GM23338 (cell line): ENCODE data around the gene MET. TPM values are rescaled to one million over a fixed set of nuclear protein-coding genes. Genes with fewer than 3 reads are reported as not detected.

Experiments
- ATAC-seq: fragments of 200-7000 bp; cut with Tn5 transposase; 3 replicates; pipeline ENCODE4 v1.9.1; 2020
- DNase-seq: peaks from one replicate; pipeline ENCODE4 v3.0.0-alpha.2; 2015; ENCODE audit warnings: low spot score
- H2AFZ ChIP-seq: fragments of 200-600 bp; sonication (generic); 2 replicates; pipeline ENCODE4 v1.8.0; 2016; ENCODE audit warnings: antibody characterized with exemption, mild to moderate bottlenecking, moderate library complexity
- H3F3A ChIP-seq: fragments of 200-600 bp; sonication (generic); replicated peaks from 2 replicates; pipeline ENCODE4 v1.8.0; 2017; ENCODE audit warnings: antibody characterized with exemption, mixed run types, low read depth
- H3K27ac ChIP-seq: fragments of 200-600 bp; sonication (generic); 2 replicates; pipeline ENCODE4 v1.6.1; 2016; ENCODE audit warnings: low read depth
- H3K27me3 ChIP-seq: fragments of 200-600 bp; sonication (generic); 2 replicates; pipeline ENCODE4 v1.8.0; 2016; ENCODE audit warnings: mild to moderate bottlenecking, mixed run types, moderate library complexity; ENCODE audit not compliant: insufficient read depth
- H3K36me3 ChIP-seq: fragments of 200-600 bp; sonication (generic); 2 replicates; pipeline ENCODE4 v1.8.0; 2016; ENCODE audit warnings: mild to moderate bottlenecking; ENCODE audit not compliant: insufficient read depth
- H3K4me1 ChIP-seq: fragments of 200-600 bp; sonication (generic); 2 replicates; pipeline ENCODE4 v1.8.0; 2016; ENCODE audit warnings: mild to moderate bottlenecking, moderate library complexity; ENCODE audit not compliant: insufficient read depth
- H3K4me2 ChIP-seq: fragments of 200-600 bp; sonication (generic); 2 replicates; pipeline ENCODE4 v1.7.1; 2017; ENCODE audit warnings: mixed run types
- H3K4me3 ChIP-seq: fragments of 200-600 bp; sonication (generic); 2 replicates; pipeline ENCODE4 v1.6.1; 2016; ENCODE audit warnings: mixed run types
- H3K79me2 ChIP-seq: fragments of 200-600 bp; sonication (generic); replicated peaks from 2 replicates; pipeline ENCODE4 v1.8.0; 2017; ENCODE audit warnings: mild to moderate bottlenecking; ENCODE audit not compliant: insufficient read depth
- H3K9me2 ChIP-seq: fragments of 200-600 bp; sonication (generic); 2 replicates; pipeline ENCODE4 v1.8.0; 2017; ENCODE audit not compliant: insufficient read depth
- H4K20me1 ChIP-seq: fragments of 200-600 bp; sonication (generic); replicated peaks from 2 replicates; pipeline ENCODE4 v1.8.0; 2017; ENCODE audit warnings: mild to moderate bottlenecking; ENCODE audit not compliant: insufficient read depth
- H3K27ac Mint-ChIP-seq: 2 replicates; pipeline ENCODE4 v1.8.0; 2020; ENCODE audit warnings: inconsistent platforms, mild to moderate bottlenecking, moderate library complexity, mixed read lengths
- H3K27me3 Mint-ChIP-seq: 3 replicates; pipeline ENCODE4 v1.8.0; 2022; ENCODE audit warnings: low read depth, mild to moderate bottlenecking, moderate library complexity, mixed read lengths, inconsistent platforms; ENCODE audit not compliant: insufficient read depth, poor library complexity
- H3K36me3 Mint-ChIP-seq: 3 replicates; pipeline ENCODE4 v1.8.0; 2021; ENCODE audit warnings: low read depth, mild to moderate bottlenecking, inconsistent platforms, moderate library complexity, mixed read lengths
- H3K4me1 Mint-ChIP-seq: 3 replicates; pipeline ENCODE4 v1.8.0; 2020; ENCODE audit warnings: mild to moderate bottlenecking, inconsistent platforms, mixed read lengths
- H3K4me3 Mint-ChIP-seq: 3 replicates; pipeline ENCODE4 v1.8.0; 2021; ENCODE audit warnings: moderate library complexity, mild to moderate bottlenecking, inconsistent platforms, mixed read lengths
- H3K9me3 Mint-ChIP-seq: 3 replicates; pipeline ENCODE4 v1.8.0; 2020; ENCODE audit warnings: moderate library complexity, mild to moderate bottlenecking, inconsistent platforms, mixed read lengths
- CREB1 ChIP-seq: fragments of 250-450 bp; sonication (Bioruptor Pico); IDR thresholded peaks from 2 replicates; pipeline ENCODE4 v1.5.0; 2020; ENCODE audit warnings: low read depth, mild to moderate bottlenecking, moderate library complexity
- EZH2 ChIP-seq: fragments of 200-600 bp; sonication (generic); IDR thresholded peaks from one replicate; pipeline ENCODE4 v1.8.0; 2017; ENCODE audit warnings: antibody characterized with exemption, mild to moderate bottlenecking, low read depth; ENCODE audit not compliant: unreplicated experiment
- EZH2phosphoT487 ChIP-seq: fragments of 200-600 bp; sonication (generic); IDR thresholded peaks from one replicate; pipeline ENCODE4 v1.8.1; 2018; ENCODE audit warnings: antibody characterized with exemption; ENCODE audit not compliant: unreplicated experiment
- JUNB ChIP-seq: IDR thresholded peaks from one replicate; pipeline ENCODE4 v1.6.1; 2016; ENCODE audit warnings: antibody characterized with exemption; ENCODE audit not compliant: unreplicated experiment
- NANOG ChIP-seq: IDR thresholded peaks from 2 replicates; pipeline ENCODE4 v1.6.1; 2016; ENCODE audit warnings: antibody characterized with exemption, borderline replicate concordance
- POLR2AphosphoS5 ChIP-seq: IDR thresholded peaks from 2 replicates; pipeline ENCODE4 v1.6.1; 2016; ENCODE audit warnings: antibody characterized with exemption, low read depth
- STAT1 ChIP-seq: IDR thresholded peaks from one replicate; pipeline ENCODE4 v1.6.1; 2016; ENCODE audit warnings: antibody characterized with exemption; ENCODE audit not compliant: unreplicated experiment
- ZNF114 ChIP-seq: fragments of 250-450 bp; sonication (Bioruptor Pico); IDR thresholded peaks from 2 replicates; pipeline ENCODE4 v1.5.0; 2020; ENCODE audit warnings: mild to moderate bottlenecking, moderate library complexity
- ZNF331 ChIP-seq: fragments of 250-450 bp; sonication (Bioruptor Pico); IDR thresholded peaks from 2 replicates; pipeline ENCODE4 v1.5.0; 2020; ENCODE audit warnings: low read depth, mild to moderate bottlenecking, moderate library complexity
- ZNF462 ChIP-seq: fragments of 250-450 bp; sonication (Bioruptor Pico); IDR thresholded peaks from 2 replicates; pipeline ENCODE4 v1.5.0; 2020; ENCODE audit warnings: mild to moderate bottlenecking, moderate library complexity
- polyA plus RNA-seq: library from polyadenylated mRNA; unstranded; fragments of >200 nt; fragmentation: Nextera tagmentation; extraction: Ambion mirVana; gene quantifications from 2 replicates; pipeline ENCODE4 v1.2.1, GENCODE V29; 2016
- total RNA-seq: library from RNA; depleted of rRNA; stranded (reverse); fragments of >200 nt; shearing (Covaris generic); gene quantifications from 2 replicates; pipeline ENCODE4 v1.2.3, GENCODE V29; 2014
- TF ChIP-seq, protein P1 (sequence below): IDR thresholded peaks from one replicate; pipeline ENCODE4 v1.6.1; 2018; ENCODE audit warnings: antibody characterized with exemption; ENCODE audit not compliant: unreplicated experiment
- TF ChIP-seq, protein P2 (sequence below), 2 experiments: fragments of 200-600 bp in 1 of 2; sonication (generic) in 1 of 2; conservative IDR thresholded peaks; 2 replicates each; pipeline versions ENCODE4 v1.5.1 to v1.6.1; 2016 to 2017; ENCODE audit warnings: antibody characterized with exemption in 2 of 2, low read depth in 2 of 2, mild to moderate bottlenecking in 2 of 2, moderate library complexity in 1 of 2
- TF ChIP-seq, protein P3 (sequence below): IDR thresholded peaks from 2 replicates; pipeline ENCODE4 v1.6.1; 2016; ENCODE audit warnings: antibody characterized with exemption

MET gene
- total and polyA plus RNA-seq, 2 experiments from 2014 or later: 4.8 to 23.1 TPM

DNA sequence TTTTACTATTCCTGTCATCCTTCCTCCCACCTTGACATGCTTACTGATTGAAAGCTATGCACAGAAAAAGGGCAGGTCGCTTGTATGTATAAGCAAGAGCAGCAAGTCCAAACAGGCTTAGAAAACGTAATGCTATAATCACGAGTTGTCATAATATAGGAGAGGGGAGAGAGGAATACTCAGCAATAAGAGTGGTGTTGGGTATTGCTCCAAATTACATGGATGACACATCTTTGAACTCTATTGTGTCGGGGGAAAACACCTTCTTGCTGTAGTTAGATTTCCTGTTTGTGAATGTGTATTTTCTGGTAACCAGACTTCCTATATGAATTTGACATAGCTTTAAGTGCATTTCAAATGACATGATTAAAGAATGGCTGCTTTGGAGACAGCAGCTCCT lies 7.5 kb downstream of the MET start:
- Mint-ChIP-seq H3K27me3 (no peaks in the 10 kb centered on the region), H3K4me1 (peaks cover 11% of the 10 kb centered on the region), H3K27ac (no peak overlapping the region), H3K36me3 (no peaks in the 10 kb centered on the region), H3K4me3 (no peak overlapping the region), H3K9me3 (no peaks in the 10 kb centered on the region)
- H2AFZ ChIP-seq: no peak overlapping the region
- no peak overlapping the region for H3K4me3 ChIP-seq
- TF ChIP-seq POLR2AphosphoS5 (no peak), ZNF114 (CRISPR knock-in tag) (no peak), EZH2 (no peak), EZH2phosphoT487 (no peak), STAT1 (no peak), NANOG (no peak), ZNF462 (CRISPR knock-in tag) (no peak), CREB1 (CRISPR knock-in tag) (no peak), JUNB (no peak), ZNF331 (CRISPR knock-in tag) (no peak)
- TF ChIP-seq, protein P1, sequence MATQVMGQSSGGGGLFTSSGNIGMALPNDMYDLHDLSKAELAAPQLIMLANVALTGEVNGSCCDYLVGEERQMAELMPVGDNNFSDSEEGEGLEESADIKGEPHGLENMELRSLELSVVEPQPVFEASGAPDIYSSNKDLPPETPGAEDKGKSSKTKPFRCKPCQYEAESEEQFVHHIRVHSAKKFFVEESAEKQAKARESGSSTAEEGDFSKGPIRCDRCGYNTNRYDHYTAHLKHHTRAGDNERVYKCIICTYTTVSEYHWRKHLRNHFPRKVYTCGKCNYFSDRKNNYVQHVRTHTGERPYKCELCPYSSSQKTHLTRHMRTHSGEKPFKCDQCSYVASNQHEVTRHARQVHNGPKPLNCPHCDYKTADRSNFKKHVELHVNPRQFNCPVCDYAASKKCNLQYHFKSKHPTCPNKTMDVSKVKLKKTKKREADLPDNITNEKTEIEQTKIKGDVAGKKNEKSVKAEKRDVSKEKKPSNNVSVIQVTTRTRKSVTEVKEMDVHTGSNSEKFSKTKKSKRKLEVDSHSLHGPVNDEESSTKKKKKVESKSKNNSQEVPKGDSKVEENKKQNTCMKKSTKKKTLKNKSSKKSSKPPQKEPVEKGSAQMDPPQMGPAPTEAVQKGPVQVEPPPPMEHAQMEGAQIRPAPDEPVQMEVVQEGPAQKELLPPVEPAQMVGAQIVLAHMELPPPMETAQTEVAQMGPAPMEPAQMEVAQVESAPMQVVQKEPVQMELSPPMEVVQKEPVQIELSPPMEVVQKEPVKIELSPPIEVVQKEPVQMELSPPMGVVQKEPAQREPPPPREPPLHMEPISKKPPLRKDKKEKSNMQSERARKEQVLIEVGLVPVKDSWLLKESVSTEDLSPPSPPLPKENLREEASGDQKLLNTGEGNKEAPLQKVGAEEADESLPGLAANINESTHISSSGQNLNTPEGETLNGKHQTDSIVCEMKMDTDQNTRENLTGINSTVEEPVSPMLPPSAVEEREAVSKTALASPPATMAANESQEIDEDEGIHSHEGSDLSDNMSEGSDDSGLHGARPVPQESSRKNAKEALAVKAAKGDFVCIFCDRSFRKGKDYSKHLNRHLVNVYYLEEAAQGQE: no peak
- TF ChIP-seq, protein P2, sequence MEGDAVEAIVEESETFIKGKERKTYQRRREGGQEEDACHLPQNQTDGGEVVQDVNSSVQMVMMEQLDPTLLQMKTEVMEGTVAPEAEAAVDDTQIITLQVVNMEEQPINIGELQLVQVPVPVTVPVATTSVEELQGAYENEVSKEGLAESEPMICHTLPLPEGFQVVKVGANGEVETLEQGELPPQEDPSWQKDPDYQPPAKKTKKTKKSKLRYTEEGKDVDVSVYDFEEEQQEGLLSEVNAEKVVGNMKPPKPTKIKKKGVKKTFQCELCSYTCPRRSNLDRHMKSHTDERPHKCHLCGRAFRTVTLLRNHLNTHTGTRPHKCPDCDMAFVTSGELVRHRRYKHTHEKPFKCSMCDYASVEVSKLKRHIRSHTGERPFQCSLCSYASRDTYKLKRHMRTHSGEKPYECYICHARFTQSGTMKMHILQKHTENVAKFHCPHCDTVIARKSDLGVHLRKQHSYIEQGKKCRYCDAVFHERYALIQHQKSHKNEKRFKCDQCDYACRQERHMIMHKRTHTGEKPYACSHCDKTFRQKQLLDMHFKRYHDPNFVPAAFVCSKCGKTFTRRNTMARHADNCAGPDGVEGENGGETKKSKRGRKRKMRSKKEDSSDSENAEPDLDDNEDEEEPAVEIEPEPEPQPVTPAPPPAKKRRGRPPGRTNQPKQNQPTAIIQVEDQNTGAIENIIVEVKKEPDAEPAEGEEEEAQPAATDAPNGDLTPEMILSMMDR (conservative IDR thresholded peaks at IDR 0.05; ENCODE audit: low read depth in 2 of 2): no peak
- TF ChIP-seq, protein P3, sequence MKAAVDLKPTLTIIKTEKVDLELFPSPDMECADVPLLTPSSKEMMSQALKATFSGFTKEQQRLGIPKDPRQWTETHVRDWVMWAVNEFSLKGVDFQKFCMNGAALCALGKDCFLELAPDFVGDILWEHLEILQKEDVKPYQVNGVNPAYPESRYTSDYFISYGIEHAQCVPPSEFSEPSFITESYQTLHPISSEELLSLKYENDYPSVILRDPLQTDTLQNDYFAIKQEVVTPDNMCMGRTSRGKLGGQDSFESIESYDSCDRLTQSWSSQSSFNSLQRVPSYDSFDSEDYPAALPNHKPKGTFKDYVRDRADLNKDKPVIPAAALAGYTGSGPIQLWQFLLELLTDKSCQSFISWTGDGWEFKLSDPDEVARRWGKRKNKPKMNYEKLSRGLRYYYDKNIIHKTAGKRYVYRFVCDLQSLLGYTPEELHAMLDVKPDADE: no peak
- H3K4me1 ChIP-seq: peaks cover 15% of the 10 kb centered on the region; the same call in 1 of the 2 replicates
- no peaks in the 10 kb centered on the region for H4K20me1 ChIP-seq
- H3F3A ChIP-seq: no peaks in the 10 kb centered on the region
- no peaks in the 10 kb centered on the region for H3K27me3 ChIP-seq
- 0 out of 2 replicates have a peak, but pooled peaks cover 3% of the 10 kb centered on the region for H3K79me2 ChIP-seq
- no peak overlapping the region for H3K27ac ChIP-seq
- H3K4me2 ChIP-seq: no peak overlapping the region
- H3K36me3 ChIP-seq: no peaks in the 10 kb centered on the region
- no peaks in the 10 kb centered on the region for H3K9me2 ChIP-seq
- ATAC-seq (no peak), DNase-seq (no peak)
